Activated gamma-delta T cell (primary cell): Measurements from ENCODE around the gene STX3.
"Not testable (repeated sequence)": the region's sequence is repeated elsewhere in the genome, so short reads cannot be mapped to it uniquely, and the experiment has no call there.

Experiments used
- DNase-seq: peaks from one replicate; lab custom pipeline; 2025; lab: John Stamatoyannopoulos, UW

STX3 gene

DNA sequence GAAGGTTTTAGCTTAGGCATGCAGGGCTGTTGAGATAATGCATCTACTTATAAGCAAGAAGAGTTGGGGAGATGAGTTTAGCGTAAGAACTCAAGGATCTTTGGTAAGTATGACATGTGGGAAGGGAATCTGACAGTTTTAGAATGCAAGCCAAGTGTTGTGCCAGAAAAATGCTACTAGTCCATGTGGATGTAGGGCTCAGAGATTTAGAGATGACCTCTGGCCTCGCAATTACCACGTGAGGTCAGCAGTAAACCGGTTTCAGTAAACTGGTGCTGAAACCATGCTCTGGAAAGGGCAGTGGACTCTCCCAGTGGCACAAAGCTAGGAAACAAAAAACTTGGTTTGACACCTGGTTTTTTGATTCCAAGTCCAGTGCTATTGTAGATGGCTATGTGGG, 36.5 kb downstream of the STX3 start:
- no peak for DNase-seq

DNA sequence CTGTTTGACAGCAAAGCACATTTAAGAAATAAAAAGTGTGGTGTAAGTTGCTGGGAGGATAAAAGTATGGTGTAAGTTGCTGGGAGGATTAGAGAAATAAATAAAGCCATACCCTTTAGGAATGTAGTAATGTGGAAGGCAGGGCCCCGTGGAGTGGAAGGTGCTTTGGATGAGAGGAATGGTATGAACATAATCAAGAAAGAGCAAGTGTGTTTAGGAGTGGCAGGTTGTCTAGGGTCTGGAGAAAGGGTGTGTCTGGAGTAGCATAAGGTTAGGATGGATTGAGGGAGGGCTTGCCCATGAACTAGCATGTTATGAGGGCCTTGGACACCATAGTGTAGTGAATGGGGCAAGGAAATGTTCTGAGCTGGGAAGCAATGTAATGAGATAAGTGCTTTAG, 37.3 kb downstream of the STX3 start:
- DNase-seq, result no peak

GRCh38 chr11:59794417-59794816, 39.2 kb downstream of the STX3 start:
- no peak for DNase-seq

GRCh38 chr11:59800390-59801025, 45.3 kb downstream of the STX3 start:
- no peak for DNase-seq

- no peak for DNase-seq
These were observed 46.1 kb downstream of the STX3 start for GRCh38 chr11:59801160-59801706.

GRCh38 chr11:59801981-59802638, 46.9 kb downstream of the STX3 start:
- no peak for DNase-seq

- no peak for DNase-seq
These were observed 47.5 kb downstream of the STX3 start for GRCh38 chr11:59802639-59803176.

DNA sequence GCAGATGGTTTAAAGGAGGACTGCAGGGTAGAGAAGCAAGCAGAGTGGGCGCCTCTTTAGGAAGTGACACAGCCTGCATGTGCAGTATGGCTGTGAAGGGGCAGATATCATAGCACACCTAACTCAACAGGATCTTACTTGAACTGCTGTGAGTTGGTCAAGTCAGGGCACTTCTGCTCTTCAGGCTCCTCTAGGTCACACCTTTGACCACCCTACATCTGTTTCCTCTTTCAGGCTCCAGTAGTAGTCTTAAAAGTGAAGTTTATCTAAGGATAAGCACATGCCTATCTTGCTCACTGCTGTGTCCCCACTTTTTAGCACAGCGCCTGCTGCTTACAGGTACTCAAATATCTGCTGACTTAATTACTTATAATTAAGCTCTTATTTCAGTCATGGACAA, 48.9 kb downstream of the STX3 start:
- DNase-seq, result no peak

- no peak for DNase-seq
These were observed 52.0 kb downstream of the STX3 start for GRCh38 chr11:59807047-59807610.

DNA sequence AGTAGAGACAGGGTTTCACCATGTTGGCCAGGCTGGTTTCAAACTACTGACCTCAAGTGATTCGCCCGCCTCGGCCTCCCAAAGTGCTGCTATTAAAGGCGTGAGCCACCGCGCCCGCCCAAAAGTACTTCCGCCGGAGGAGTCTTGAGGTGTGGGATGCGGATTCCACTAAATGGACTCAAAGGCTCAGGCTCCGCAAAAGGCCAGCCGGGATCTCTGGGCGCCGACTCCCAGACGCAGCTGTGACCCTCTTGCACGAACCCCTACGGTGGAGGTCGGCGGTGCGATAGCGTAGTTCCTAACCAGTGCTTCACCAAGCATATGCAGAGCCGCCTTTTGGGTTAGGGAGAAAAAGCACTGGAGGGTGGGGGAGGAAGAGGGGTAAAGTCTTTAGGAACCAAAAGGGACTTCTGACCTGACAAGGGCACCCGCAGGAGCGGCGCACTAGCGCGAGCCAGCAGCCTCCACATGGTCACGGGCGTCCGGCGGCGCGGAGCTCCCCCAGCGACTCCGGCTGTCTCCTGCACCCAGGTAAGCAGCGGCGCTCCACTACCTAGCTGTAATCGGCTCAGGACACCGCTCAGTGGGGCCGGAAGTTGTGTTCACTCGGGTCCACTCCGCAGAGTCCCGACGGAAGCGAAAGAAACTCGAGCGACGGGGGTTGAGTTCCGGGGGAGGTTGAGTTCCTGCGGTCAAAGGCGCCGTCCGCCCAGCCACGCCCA, 55.2 kb downstream of the STX3 start, which contains the start of gene MRPL16:
TSS of gene MRPL16 (minus strand) at position 590 of the 722 bp plus-strand sequence. CDS start at position 470, 120 bp downstream.
- DNase-seq, result peak; percentile 56

DNA sequence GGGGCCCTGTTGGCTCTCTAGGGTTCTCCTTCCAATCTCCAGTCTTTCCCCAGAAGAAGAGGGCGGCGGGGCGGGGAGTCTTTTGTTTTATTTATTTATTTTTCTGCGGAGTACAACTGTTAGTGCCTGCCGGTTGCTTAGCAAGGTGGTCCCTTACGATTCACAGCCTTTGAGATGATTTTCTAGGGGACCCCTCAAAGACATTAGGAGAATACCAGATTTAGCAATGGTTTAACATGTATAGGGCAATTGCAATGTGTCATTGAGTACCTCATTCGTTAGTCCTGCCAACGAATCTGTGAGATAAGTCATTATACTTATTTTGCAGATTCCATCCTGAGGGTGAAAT, 55.7 kb downstream of the STX3 start:
- no peak for DNase-seq

DNA sequence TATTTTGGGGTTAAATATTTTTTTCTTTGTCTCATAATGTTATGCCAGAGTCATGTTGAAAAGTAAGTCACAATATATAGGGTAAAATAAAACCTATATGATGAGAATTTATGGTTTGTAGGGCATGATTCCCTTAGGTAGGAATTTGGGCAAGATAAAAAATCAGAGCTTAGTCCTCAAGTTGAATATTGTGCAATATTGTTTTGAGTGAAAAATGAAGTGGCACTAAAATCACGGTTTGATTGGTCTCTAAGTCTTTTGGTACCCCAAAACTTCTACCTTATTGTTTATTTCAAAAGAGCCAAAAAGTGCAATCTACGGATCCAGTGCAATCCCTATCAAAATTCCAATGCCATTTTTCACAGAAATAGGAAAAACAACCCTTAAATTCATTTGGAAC, 57.0 kb downstream of the STX3 start:
- DNase-seq, result no peak

GRCh38 chr11:59813364-59813763, 58.2 kb downstream of the STX3 start:
- no peak for DNase-seq

DNA sequence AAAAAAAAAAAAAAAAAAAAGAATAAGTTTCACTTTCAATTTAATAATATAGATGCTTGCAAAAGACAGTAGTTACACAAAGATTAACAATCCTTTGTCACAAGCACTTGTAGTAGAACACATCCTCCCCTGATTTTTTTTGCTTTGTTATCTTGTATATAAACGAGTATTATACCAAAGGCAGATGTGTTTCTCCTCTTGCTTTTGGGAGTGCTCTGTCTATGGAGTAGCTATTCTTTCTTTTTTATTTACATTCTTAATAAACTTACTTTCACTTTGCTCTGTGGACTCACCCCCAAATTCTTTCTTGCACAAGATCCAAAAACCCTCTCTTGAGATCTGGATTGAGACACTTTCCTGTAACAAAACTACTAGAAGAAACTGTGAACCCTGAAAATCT, 58.8 kb downstream of the STX3 start:
- no peak for DNase-seq

- DNase-seq, result no peak
These were observed 60.6 kb downstream of the STX3 start for GRCh38 chr11:59815754-59816153.

GRCh38 chr11:59816434-59816833, 61.3 kb downstream of the STX3 start:
- not testable (repeated sequence) for DNase-seq

DNA sequence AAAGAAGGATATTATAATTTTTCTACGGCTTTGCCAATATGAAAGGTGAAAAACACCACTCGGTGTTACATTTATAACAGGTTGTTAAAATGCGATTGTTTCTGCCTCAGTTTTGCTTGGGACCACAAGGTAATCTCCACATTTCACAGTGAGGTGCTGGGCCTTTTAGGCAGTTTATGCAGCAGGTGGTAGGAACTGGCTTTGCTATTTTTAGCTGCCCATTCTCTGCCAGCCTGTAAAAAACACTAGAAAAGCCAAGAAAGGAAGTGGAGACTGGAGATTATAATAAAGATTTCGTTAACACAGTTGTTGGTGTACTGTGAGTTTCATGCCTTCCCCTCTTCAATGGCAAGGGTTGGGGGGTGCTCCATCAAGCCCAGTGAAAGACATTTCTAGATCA, 63.4 kb downstream of the STX3 start:
- no peak for DNase-seq

DNA sequence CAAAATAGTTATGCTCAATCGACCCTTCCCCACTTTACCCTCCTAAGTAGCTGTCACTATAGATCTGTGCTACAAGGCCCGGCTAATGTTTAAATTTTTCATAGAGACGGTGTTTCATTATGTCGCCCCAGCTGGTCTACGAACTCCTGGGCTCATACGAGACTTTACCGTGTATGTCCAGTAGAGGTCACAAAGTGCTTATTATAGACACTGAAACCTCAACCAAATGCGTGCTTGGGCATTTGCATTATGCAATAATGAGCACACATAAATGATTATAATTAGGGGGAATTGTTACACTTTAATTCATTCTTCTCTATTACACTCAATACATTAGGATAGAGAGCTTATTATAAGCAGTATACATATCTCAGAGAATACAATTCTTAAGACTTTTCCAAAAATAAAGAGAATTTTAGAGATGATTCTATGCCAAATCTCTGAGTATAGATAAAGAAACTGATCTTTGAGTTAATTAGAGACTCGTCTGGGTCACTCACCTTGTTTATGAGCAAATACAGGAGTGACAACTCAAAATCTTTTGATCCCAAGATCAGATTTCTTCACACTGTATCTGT, 67.9 kb downstream of the STX3 start:
- no peak for DNase-seq

DNA sequence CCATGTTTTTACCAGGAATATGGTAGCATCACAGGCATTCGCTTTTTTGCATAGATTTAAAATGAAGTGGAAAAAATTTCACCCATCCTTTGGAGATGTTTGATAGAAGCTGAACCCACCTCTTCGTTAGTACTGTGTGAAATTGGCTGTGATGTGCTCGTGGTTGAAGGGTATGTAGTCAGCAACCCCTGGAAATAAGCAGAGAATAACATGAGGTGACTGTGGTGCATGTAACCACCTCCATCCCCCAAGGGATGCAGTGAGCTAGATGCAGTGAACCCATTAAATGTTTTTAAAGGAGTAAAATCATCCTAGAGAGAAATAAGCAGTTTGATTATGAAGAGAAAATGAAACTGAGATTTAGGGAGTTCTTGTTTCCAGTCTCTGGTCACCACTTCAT, 74.2 kb downstream of the STX3 start:
- DNase-seq, result no peak

DNA sequence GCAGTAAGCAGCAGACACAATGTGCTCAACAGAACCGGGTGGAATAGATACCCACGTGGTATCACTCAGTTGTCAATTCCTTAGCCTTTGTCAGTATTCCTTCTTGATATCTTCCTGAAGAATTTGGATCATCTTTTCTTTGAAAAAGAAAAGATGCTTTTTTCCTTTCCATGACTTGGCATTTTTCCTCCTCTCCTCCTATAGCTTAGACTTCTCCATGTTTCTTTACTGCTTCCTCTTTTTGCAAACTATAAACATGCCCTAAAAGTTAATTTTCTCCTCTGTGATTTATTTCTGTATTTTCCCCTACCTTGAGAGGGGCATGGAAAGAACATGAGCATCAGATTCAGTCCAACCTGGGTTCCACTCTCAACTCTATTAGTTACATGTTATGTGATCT, 78.4 kb downstream of the STX3 start:
- DNase-seq, result no peak

DNA sequence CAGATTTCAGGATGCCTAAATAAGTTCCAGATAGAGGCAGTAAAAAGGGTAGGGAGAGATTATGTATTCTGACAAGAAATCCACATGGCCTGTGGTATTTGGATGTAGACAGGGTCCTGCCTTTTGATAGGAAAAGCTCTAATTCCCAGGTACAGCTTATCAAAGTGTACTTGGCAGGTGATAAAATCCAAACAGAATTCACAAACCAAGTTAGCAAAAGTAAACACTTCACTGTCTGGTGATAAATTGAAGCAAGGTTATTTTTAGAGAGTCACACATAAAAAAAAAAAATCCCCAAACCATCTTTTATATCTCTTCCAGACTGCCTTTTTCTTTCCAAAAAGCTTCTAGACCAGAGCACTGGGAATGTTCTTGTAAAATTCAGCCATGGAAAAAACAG, 84.4 kb downstream of the STX3 start:
- DNase-seq, result no peak

GRCh38 chr11:59841514-59841913, 86.3 kb downstream of the STX3 start:
- no peak for DNase-seq
